ENCODE results near the gene TECR.

- TF ChIP-seq TAF1 (IDR thresholded peaks at IDR 0.05; ENCODE audit: low read depth, low read length) (no peak), POLR2AphosphoS5 (IDR thresholded peaks at IDR 0.05; ENCODE audit: low read depth, low read length) (no peak), POLR2A (IDR thresholded peaks at IDR 0.05; ENCODE audit: low read depth, low read length) (no peak), POU2F2 (IDR thresholded peaks at IDR 0.05; ENCODE audit: low read depth, low read length) (no peak)
Observed at GRCh38 chr19:14544977-14545715, 15.8 kb downstream of the TECR start.
